DND-41 (cell line): ENCODE measurements around the gene SPATA31D1.

Experiments used
- ATAC-seq: fragments of 200-7000 bp; cut with Tn5 transposase; 3 replicates; pipeline ENCODE4 v1.9.1; 2021; ENCODE audit warnings: low read depth; ENCODE audit not compliant: insufficient read depth
- DNase-seq: peaks from one replicate; pipeline ENCODE4 v3.0.0-alpha.2; 2020
- H2AFZ ChIP-seq: 2 replicates; pipeline ENCODE4 v1.6.0; 2012; ENCODE audit warnings: low read depth, low read length
- H3K27ac ChIP-seq: 2 replicates; pipeline ENCODE4 v1.5.1; 2012; ENCODE audit warnings: low read length, inconsistent platforms
- H3K27me3 ChIP-seq: fragments of 200-600 bp; sonication (generic); 2 replicates; pipeline ENCODE4 v1.6.0; 2012; ENCODE audit warnings: low read length, mild to moderate bottlenecking, inconsistent platforms; ENCODE audit not compliant: insufficient read depth, poor library complexity
- H3K36me3 ChIP-seq: 2 replicates; pipeline ENCODE4 v1.5.1; 2012; ENCODE audit warnings: low read length, inconsistent platforms; ENCODE audit not compliant: insufficient read depth
- H3K4me1 ChIP-seq: 2 replicates; pipeline ENCODE4 v1.5.1; 2012; ENCODE audit warnings: mild to moderate bottlenecking, low read length; ENCODE audit not compliant: insufficient read depth
- H3K4me2 ChIP-seq: 2 replicates; pipeline ENCODE4 v1.6.0; 2012; ENCODE audit warnings: mild to moderate bottlenecking, moderate library complexity, low read length, inconsistent platforms; ENCODE audit not compliant: insufficient read depth
- H3K4me3 ChIP-seq, 2 experiments: fragments of 200-600 bp in 1 of 2; shearing (Covaris generic) in 1 of 2; 2 replicates each; pipeline ENCODE4 v1.5.1; 2012 to 2016; ENCODE audit warnings: inconsistent platforms in 2 of 2, low read length in 2 of 2, mild to moderate bottlenecking in 2 of 2, low read depth in 1 of 2, moderate library complexity in 1 of 2
- H3K79me2 ChIP-seq: 2 replicates; pipeline ENCODE4 v1.6.0; 2012; ENCODE audit warnings: low read length, inconsistent platforms; ENCODE audit not compliant: insufficient read depth
- H3K9ac ChIP-seq: 2 replicates; pipeline ENCODE4 v1.6.0; 2012; ENCODE audit warnings: low read depth, mild to moderate bottlenecking, inconsistent platforms, low read length, moderate library complexity
- H3K9me3 ChIP-seq: 2 replicates; pipeline ENCODE4 v1.5.1; 2012; ENCODE audit warnings: low read length, moderate library complexity, mild to moderate bottlenecking, inconsistent platforms; ENCODE audit not compliant: insufficient read depth, severe bottlenecking
- H4K20me1 ChIP-seq: 2 replicates; pipeline ENCODE4 v1.6.0; 2012; ENCODE audit warnings: low read length; ENCODE audit not compliant: insufficient read depth
- CTCF ChIP-seq: IDR thresholded peaks from 2 replicates; pipeline ENCODE4 v1.5.1; 2012; ENCODE audit warnings: borderline replicate concordance, low read length, moderate library complexity, mild to moderate bottlenecking; ENCODE audit not compliant: poor library complexity, severe bottlenecking; ENCODE audit errors: extremely low read depth
- EZH2 ChIP-seq: IDR thresholded peaks from 3 replicates; pipeline ENCODE4 v1.6.1; 2012; ENCODE audit warnings: borderline replicate concordance, low read depth, mild to moderate bottlenecking, moderate library complexity, low read length, inconsistent platforms; ENCODE audit not compliant: severe bottlenecking

SPATA31D1 gene

GRCh38 chr9:81964218-81965171, 24.1 kb upstream of the SPATA31D1 start:
- ATAC-seq = no peak
- DNase-seq = no peak

GRCh38 chr9:81968026-81968425, 20.5 kb upstream of the SPATA31D1 start:
- Histone ChIP-seq H3K27ac (no peak overlapping the region), H3K9ac (no peak overlapping the region), H3K9me3 (no peaks in the 10 kb centered on the region), H3K4me3 (no peak overlapping the region), H2AFZ (no peak overlapping the region), H4K20me1 (no peaks in the 10 kb centered on the region), H3K4me1 (no peaks in the 10 kb centered on the region), H3K79me2 (no peaks in the 10 kb centered on the region), H3K36me3 (no peaks in the 10 kb centered on the region), H3K27me3 (no peaks in the 10 kb centered on the region), H3K4me2 (no peak overlapping the region)
- ATAC-seq (no peak), DNase-seq (no peak)
- TF ChIP-seq EZH2 (no peak), CTCF (no peak)

More at GRCh38 chr9:81964218-81965171, 24.1 kb upstream of the SPATA31D1 start:
- TF ChIP-seq EZH2 = no peak
- TF ChIP-seq CTCF = no peak
- no peaks in the 10 kb centered on the region for H3K4me1 ChIP-seq
- H3K36me3 ChIP-seq = no peaks in the 10 kb centered on the region
- H4K20me1 ChIP-seq = no peaks in the 10 kb centered on the region
- no peak overlapping the region for H3K4me3 ChIP-seq
- no peak overlapping the region for H3K27ac ChIP-seq
- H2AFZ ChIP-seq = no peak overlapping the region
- H3K9ac ChIP-seq = no peak overlapping the region
- H3K79me2 ChIP-seq = no peaks in the 10 kb centered on the region
- no peaks in the 10 kb centered on the region for H3K27me3 ChIP-seq
- H3K4me2 ChIP-seq = no peak overlapping the region
- H3K9me3 ChIP-seq = no peaks in the 10 kb centered on the region

DNA sequence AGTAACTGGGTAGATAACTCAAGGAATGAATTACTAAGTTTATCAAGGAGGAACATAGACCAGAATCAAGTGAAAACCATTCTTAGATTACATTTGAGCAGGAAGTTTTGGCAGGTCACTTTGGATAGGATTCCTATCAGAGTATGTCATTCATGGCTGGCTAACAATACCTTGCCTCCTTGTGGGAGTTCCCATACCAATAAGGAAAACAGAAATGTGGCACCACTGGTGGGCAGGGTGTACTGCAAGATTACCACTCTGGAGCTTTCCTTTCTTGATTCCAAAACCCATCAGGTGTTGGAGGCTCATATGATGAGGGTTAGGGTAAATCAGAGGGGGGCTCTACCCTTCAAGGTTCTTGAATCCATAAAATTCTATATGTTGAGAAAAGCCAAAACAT, 18.6 kb upstream of the SPATA31D1 start:
- no peak for ATAC-seq
- TF ChIP-seq CTCF (no peak), EZH2 (no peak)
- H3K4me1 ChIP-seq = no peaks in the 10 kb centered on the region
- DNase-seq = no peak
- H3K9ac ChIP-seq = no peak overlapping the region
- no peak overlapping the region for H3K4me3 ChIP-seq
- no peaks in the 10 kb centered on the region for H3K9me3 ChIP-seq
- no peaks in the 10 kb centered on the region for H4K20me1 ChIP-seq
- H3K27me3 ChIP-seq = no peaks in the 10 kb centered on the region
- H2AFZ ChIP-seq = no peak overlapping the region
- H3K4me2 ChIP-seq = no peak overlapping the region
- no peaks in the 10 kb centered on the region for H3K79me2 ChIP-seq
- no peak overlapping the region for H3K27ac ChIP-seq
- no peaks in the 10 kb centered on the region for H3K36me3 ChIP-seq
